Stimulated activated CD4-positive, alpha-beta T cell treated with anti-CD3 and anti-CD28 coated beads, Interleukin-1b, Interleukin-23, amount 100 ng/mL, for 1 hour (primary cell): ENCODE data around the gene CTNNA1.
"Not testable (repeated sequence)": the region's sequence is repeated elsewhere in the genome, so short reads cannot be mapped to it uniquely, and the experiment has no call there.

Experiments
- DNase-seq, 2 donors: peaks; one replicate each; pipeline ENCODE4 v3.0.0-alpha.2; 2020; ENCODE audit warnings: low read depth in 2 of 2

The CTNNA1 gene

GRCh38 chr5:138898742-138899141, 145.5 kb downstream of the CTNNA1 start:
- no peak for DNase-seq

- no peak for DNase-seq
These were observed 147.2 kb downstream of the CTNNA1 start for GRCh38 chr5:138900281-138900965.

- DNase-seq, result no peak
These were observed 148.5 kb downstream of the CTNNA1 start for GRCh38 chr5:138901716-138902115.

GRCh38 chr5:138903130-138903775, 150.0 kb downstream of the CTNNA1 start:
- no peak for DNase-seq

- no peak for DNase-seq
These were observed 152.3 kb downstream of the CTNNA1 start for GRCh38 chr5:138905541-138905940.

GRCh38 chr5:138909734-138910133, 156.5 kb downstream of the CTNNA1 start:
- DNase-seq, result no peak

- DNase-seq, result no peak
These were observed 157.4 kb downstream of the CTNNA1 start for GRCh38 chr5:138910546-138911185.

- DNase-seq, result no peak
These were observed 158.2 kb downstream of the CTNNA1 start for GRCh38 chr5:138911441-138911840.

GRCh38 chr5:138912093-138912492, 158.9 kb downstream of the CTNNA1 start:
- DNase-seq, result no peak

- no peak for DNase-seq
These were observed 160.5 kb downstream of the CTNNA1 start for GRCh38 chr5:138913773-138914172.

GRCh38 chr5:138914338-138914737, 161.1 kb downstream of the CTNNA1 start:
- DNase-seq, result no peak

- DNase-seq, result no peak
These were observed 165.5 kb downstream of the CTNNA1 start for GRCh38 chr5:138918686-138919085.

- DNase-seq, result no peak
These were observed 167.0 kb downstream of the CTNNA1 start for GRCh38 chr5:138920181-138920580.

GRCh38 chr5:138921362-138921761, 168.1 kb downstream of the CTNNA1 start:
- DNase-seq, result not testable (repeated sequence)

GRCh38 chr5:138922494-138922893, 169.3 kb downstream of the CTNNA1 start:
- DNase-seq, result no peak

- no peak for DNase-seq
These were observed 171.9 kb downstream of the CTNNA1 start for GRCh38 chr5:138925090-138925635.

GRCh38 chr5:138926257-138926656, 173.0 kb downstream of the CTNNA1 start:
- no peak for DNase-seq

- DNase-seq, result no peak
These were observed 173.6 kb downstream of the CTNNA1 start for GRCh38 chr5:138926688-138927448.

GRCh38 chr5:138927544-138927943, 174.3 kb downstream of the CTNNA1 start:
- no peak for DNase-seq

- DNase-seq, result no peak
These were observed 174.8 kb downstream of the CTNNA1 start for GRCh38 chr5:138927979-138928378.

- DNase-seq, result no peak
These were observed 176.3 kb downstream of the CTNNA1 start for GRCh38 chr5:138929571-138929955.
